ENCODE results near the gene MEF2C.

GRCh38 chr5:88819301-88819999 lies 63.5 kb downstream of the MEF2C start:
- no peak for TF ChIP-seq EZH2phosphoT487 (IDR thresholded peaks at IDR 0.05; ENCODE audit: borderline replicate concordance)
- no peak for TF ChIP-seq EZH2 (IDR thresholded peaks at IDR 0.05)
- TF ChIP-seq POLR2AphosphoS5 (IDR thresholded peaks at IDR 0.05; ENCODE audit: low read depth, low read length), result no peak
- no peak for TF ChIP-seq EGR1 (IDR thresholded peaks at IDR 0.05; ENCODE audit: low read depth)
- no peak for TF ChIP-seq CTCF (IDR thresholded peaks at IDR 0.05 in 2 of 3, conservative IDR thresholded peaks at IDR 0.05 in 1 of 3; ENCODE audit: borderline replicate concordance in 1 of 3, insufficient read depth in 1 of 3, low read depth in 2 of 3, low read length in 2 of 3)
- no peak for TF ChIP-seq ZNF274 (IDR thresholded peaks at IDR 0.05; ENCODE audit: low read depth, low read length)
